DOHH2 (cell line): Measurements from ENCODE around the gene FCER1G.

ENCODE experiments used
- H3F3A ChIP-seq: fragments of 200-600 bp; sonication (generic), shearing (Covaris generic); 2 replicates; pipeline ENCODE4 v1.6.0; 2016; ENCODE audit warnings: antibody characterized with exemption, mild to moderate bottlenecking; ENCODE audit not compliant: control insufficient read depth, insufficient read depth
- H3K27ac ChIP-seq: fragments of 200-600 bp; sonication (generic); 2 replicates; pipeline ENCODE4 v1.5.1; 2014; ENCODE audit warnings: low read depth, mild to moderate bottlenecking, low read length, moderate library complexity
- H3K27me3 ChIP-seq: fragments of 200-600 bp; sonication (generic); 2 replicates; pipeline ENCODE4 v1.6.1; 2014; ENCODE audit warnings: mild to moderate bottlenecking, low read length, mixed read lengths; ENCODE audit not compliant: control insufficient read depth
- H3K36me3 ChIP-seq: fragments of 200-600 bp; sonication (generic); 2 replicates; pipeline ENCODE4 v1.6.1; 2014; ENCODE audit warnings: mild to moderate bottlenecking, low read length, moderate library complexity, mixed read lengths; ENCODE audit not compliant: control insufficient read depth
- H3K4me1 ChIP-seq: fragments of 200-600 bp; sonication (generic); 2 replicates; pipeline ENCODE4 v1.6.1; 2014; ENCODE audit warnings: mild to moderate bottlenecking, low read length, mixed read lengths; ENCODE audit not compliant: control insufficient read depth
- H3K4me2 ChIP-seq: fragments of 200-600 bp; sonication (generic); 2 replicates; pipeline ENCODE4 v1.6.0; 2014; ENCODE audit warnings: mild to moderate bottlenecking, low read length, moderate library complexity
- H3K4me3 ChIP-seq: fragments of 200-600 bp; sonication (generic); 2 replicates; pipeline ENCODE4 v1.5.1; 2014; ENCODE audit warnings: mild to moderate bottlenecking, low read length, mixed read lengths
- H3K79me2 ChIP-seq: fragments of 200-600 bp; sonication (generic); 2 replicates; pipeline ENCODE4 v1.6.1; 2014; ENCODE audit warnings: mild to moderate bottlenecking, low read length, mixed read lengths; ENCODE audit not compliant: control insufficient read depth
- H3K9me2 ChIP-seq: fragments of 200-600 bp; sonication (generic); replicated peaks from 2 replicates; pipeline ENCODE4 v1.6.1; 2014; ENCODE audit warnings: mild to moderate bottlenecking, low read length, mixed read lengths; ENCODE audit not compliant: control insufficient read depth
- H3K9me3 ChIP-seq: fragments of 200-600 bp; sonication (generic); 2 replicates; pipeline ENCODE4 v1.6.1; 2014; ENCODE audit warnings: antibody characterized with exemption, low read length, mixed read lengths; ENCODE audit not compliant: control insufficient read depth, insufficient read depth
- H4K20me1 ChIP-seq: fragments of 200-600 bp; sonication (generic); 2 replicates; pipeline ENCODE4 v1.6.0; 2014; ENCODE audit warnings: low read depth, mild to moderate bottlenecking, antibody characterized with exemption, low read length, moderate library complexity; ENCODE audit not compliant: control insufficient read depth, insufficient read depth
- EZH2phosphoT487 ChIP-seq: fragments of 200-600 bp; sonication (generic); IDR thresholded peaks from 2 replicates; pipeline ENCODE4 v1.6.1; 2017; ENCODE audit warnings: borderline replicate concordance, mild to moderate bottlenecking, antibody characterized with exemption, low read length, moderate library complexity, mixed read lengths
- TF ChIP-seq, protein P1 (sequence below): fragments of 200-600 bp; sonication (generic); IDR thresholded peaks from one replicate; pipeline ENCODE4 v1.5.1; 2014; ENCODE audit warnings: antibody characterized with exemption, mild to moderate bottlenecking, low read depth, low read length; ENCODE audit not compliant: poor library complexity, severe bottlenecking

The FCER1G gene

DNA sequence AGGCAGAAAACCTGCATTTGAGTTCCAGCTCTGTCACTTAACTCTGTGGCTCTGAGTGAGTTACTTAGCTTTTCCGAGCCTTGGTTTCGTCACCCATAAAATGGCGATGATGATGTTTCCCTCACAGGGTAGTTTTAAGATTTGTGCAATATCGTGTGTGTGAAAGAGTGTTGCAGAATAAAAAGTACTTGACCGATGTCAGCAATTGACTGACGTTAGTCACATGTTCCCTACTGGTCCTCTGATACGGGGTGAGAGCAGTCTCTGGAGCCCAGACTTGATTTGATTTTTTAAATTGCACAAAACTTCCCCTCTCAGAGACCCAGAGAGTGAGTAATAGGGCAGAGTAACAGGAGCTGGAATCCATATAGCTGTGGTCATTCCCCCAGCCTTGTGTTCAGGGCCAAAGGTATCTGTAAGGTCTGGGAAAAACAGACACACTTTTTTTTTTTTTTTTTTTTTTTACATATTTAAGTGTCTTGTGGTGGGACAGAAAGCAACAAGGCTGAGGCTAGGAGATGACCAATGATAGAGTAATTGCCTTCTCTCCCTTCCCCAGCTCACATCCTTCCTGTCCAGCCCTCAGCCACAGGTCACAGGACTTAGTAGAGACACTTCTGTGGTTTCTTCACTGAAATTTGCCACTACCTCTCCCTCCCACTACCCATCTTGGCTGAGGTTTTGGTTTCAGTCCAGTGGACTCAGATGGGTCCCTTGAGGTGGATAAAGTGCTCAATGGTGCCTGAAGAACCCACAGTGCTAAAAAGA lies 2.0 kb downstream of the FCER1G start:
- Histone ChIP-seq H3F3A (peaks cover 3% of the 10 kb centered on the region), H3K9me2 (no peaks in the 10 kb centered on the region), H3K79me2 (no peaks in the 10 kb centered on the region), H4K20me1 (no peaks in the 10 kb centered on the region), H3K36me3 (peaks cover 22% of the 10 kb centered on the region), H3K27ac (no peak overlapping the region), H3K4me1 (peaks cover 28% of the 10 kb centered on the region), H3K4me2 (peak overlapping the region; percentile 42), H3K4me3 (no peak overlapping the region), H3K27me3 (no peaks in the 10 kb centered on the region), H3K9me3 (no peaks in the 10 kb centered on the region)
- TF ChIP-seq, protein P1, sequence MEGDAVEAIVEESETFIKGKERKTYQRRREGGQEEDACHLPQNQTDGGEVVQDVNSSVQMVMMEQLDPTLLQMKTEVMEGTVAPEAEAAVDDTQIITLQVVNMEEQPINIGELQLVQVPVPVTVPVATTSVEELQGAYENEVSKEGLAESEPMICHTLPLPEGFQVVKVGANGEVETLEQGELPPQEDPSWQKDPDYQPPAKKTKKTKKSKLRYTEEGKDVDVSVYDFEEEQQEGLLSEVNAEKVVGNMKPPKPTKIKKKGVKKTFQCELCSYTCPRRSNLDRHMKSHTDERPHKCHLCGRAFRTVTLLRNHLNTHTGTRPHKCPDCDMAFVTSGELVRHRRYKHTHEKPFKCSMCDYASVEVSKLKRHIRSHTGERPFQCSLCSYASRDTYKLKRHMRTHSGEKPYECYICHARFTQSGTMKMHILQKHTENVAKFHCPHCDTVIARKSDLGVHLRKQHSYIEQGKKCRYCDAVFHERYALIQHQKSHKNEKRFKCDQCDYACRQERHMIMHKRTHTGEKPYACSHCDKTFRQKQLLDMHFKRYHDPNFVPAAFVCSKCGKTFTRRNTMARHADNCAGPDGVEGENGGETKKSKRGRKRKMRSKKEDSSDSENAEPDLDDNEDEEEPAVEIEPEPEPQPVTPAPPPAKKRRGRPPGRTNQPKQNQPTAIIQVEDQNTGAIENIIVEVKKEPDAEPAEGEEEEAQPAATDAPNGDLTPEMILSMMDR = no peak
- TF ChIP-seq EZH2phosphoT487 = no peak

DNA sequence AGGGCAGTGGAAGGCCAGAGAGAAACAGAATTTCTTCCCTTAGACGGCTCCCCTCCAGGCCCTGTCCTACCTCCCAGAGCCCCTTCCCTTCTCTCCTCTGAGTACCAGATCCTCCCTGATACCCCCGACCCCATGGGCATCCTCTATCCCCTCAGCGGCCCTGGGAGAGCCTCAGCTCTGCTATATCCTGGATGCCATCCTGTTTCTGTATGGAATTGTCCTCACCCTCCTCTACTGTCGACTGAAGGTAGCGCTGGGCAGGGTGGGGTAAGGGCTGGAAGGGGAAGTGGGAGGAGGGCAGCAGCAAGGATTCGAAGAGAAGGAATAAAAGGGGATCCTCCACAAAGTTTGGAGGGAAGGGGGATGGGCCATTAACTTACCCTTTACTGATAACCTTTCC lies 2.7 kb downstream of the FCER1G start:
- no peaks in the 10 kb centered on the region for H4K20me1 ChIP-seq
- H3F3A ChIP-seq = peaks cover 3% of the 10 kb centered on the region
- H3K4me3 ChIP-seq = no peak overlapping the region
- H3K9me3 ChIP-seq = no peaks in the 10 kb centered on the region
- H3K27ac ChIP-seq = no peak overlapping the region
- H3K9me2 ChIP-seq = no peaks in the 10 kb centered on the region
- peak overlapping the region; percentile 42 for H3K4me2 ChIP-seq
- peaks cover 17% of the 10 kb centered on the region for H3K36me3 ChIP-seq
- H3K79me2 ChIP-seq = no peaks in the 10 kb centered on the region
- peaks cover 28% of the 10 kb centered on the region for H3K4me1 ChIP-seq
- TF ChIP-seq, protein P1 = no peak
- TF ChIP-seq EZH2phosphoT487 = no peak
- H3K27me3 ChIP-seq = no peaks in the 10 kb centered on the region

GRCh38 chr1:161218301-161219077 lies 3.4 kb downstream of the FCER1G start:
- Histone ChIP-seq H4K20me1 (no peaks in the 10 kb centered on the region), H3K27me3 (no peaks in the 10 kb centered on the region), H3F3A (peaks cover 3% of the 10 kb centered on the region), H3K4me2 (peak overlapping the region; percentile 42), H3K9me2 (no peaks in the 10 kb centered on the region), H3K79me2 (no peaks in the 10 kb centered on the region), H3K4me3 (no peak overlapping the region), H3K9me3 (no peaks in the 10 kb centered on the region), H3K36me3 (peaks cover 11% of the 10 kb centered on the region), H3K27ac (no peak overlapping the region), H3K4me1 (peaks cover 28% of the 10 kb centered on the region)
- TF ChIP-seq, protein P1 = no peak
- no peak for TF ChIP-seq EZH2phosphoT487
